ENCODE data around the gene LAMB3. TPM values are rescaled to one million over a fixed set of nuclear protein-coding genes. Genes with fewer than 3 reads are reported as not detected.

Gene LAMB3
- total RNA-seq, 1 experiment from 2014 or later: 0.85 TPM

- TF ChIP-seq TEAD1 (CRISPR knock-in tag; IDR thresholded peaks at IDR 0.05) (no peak), MAX (CRISPR knock-in tag; IDR thresholded peaks at IDR 0.05) (no peak), TP53 (CRISPR knock-in tag; IDR thresholded peaks at IDR 0.05) (no peak), ZNF425 (CRISPR knock-in tag; conservative IDR thresholded peaks at IDR 0.05) (no peak), CBFB (CRISPR knock-in tag; IDR thresholded peaks at IDR 0.05; ENCODE audit: low read depth) (no peak), RELA (CRISPR knock-in tag; IDR thresholded peaks at IDR 0.05; ENCODE audit: borderline replicate concordance) (no peak), ZMAT4 (CRISPR knock-in tag; IDR thresholded peaks at IDR 0.05) (no peak), E2F1 (CRISPR knock-in tag; IDR thresholded peaks at IDR 0.05) (no peak)
- TF ChIP-seq, protein P1, sequence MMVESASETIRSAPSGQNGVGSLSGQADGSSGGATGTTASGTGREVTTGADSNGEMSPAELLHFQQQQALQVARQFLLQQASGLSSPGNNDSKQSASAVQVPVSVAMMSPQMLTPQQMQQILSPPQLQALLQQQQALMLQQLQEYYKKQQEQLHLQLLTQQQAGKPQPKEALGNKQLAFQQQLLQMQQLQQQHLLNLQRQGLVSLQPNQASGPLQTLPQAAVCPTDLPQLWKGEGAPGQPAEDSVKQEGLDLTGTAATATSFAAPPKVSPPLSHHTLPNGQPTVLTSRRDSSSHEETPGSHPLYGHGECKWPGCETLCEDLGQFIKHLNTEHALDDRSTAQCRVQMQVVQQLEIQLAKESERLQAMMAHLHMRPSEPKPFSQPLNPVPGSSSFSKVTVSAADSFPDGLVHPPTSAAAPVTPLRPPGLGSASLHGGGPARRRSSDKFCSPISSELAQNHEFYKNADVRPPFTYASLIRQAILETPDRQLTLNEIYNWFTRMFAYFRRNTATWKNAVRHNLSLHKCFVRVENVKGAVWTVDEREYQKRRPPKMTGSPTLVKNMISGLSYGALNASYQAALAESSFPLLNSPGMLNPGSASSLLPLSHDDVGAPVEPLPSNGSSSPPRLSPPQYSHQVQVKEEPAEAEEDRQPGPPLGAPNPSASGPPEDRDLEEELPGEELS (CRISPR knock-in tag; IDR thresholded peaks at IDR 0.05): no peak
- DNase-seq (ENCODE audit: low spot score) (no peak), ATAC-seq (no peak)
- H3K36me3 Mint-ChIP-seq: no peaks in the 10 kb centered on the region
- no peak overlapping the region for H3K4me3 Mint-ChIP-seq
- ChIA-PET POLR2A (no interaction called here), CTCF (interaction anchor here (0.7 to 1.0 kb wide), 3 partner anchors 18 to 88 kb away, joined by 3 read pairs; no protein-coding TSS in a partner anchor)
- H3K27me3 Mint-ChIP-seq (ENCODE audit: low read depth): no peaks in the 10 kb centered on the region
- H3K9me3 Mint-ChIP-seq: no peaks in the 10 kb centered on the region
- no peak overlapping the region for H3K27ac Mint-ChIP-seq
- H3K4me1 Mint-ChIP-seq: peaks cover 16% of the 10 kb centered on the region
Measured at GRCh38 chr1:209657918-209658317, 5.7 kb upstream of the LAMB3 start.

DNA sequence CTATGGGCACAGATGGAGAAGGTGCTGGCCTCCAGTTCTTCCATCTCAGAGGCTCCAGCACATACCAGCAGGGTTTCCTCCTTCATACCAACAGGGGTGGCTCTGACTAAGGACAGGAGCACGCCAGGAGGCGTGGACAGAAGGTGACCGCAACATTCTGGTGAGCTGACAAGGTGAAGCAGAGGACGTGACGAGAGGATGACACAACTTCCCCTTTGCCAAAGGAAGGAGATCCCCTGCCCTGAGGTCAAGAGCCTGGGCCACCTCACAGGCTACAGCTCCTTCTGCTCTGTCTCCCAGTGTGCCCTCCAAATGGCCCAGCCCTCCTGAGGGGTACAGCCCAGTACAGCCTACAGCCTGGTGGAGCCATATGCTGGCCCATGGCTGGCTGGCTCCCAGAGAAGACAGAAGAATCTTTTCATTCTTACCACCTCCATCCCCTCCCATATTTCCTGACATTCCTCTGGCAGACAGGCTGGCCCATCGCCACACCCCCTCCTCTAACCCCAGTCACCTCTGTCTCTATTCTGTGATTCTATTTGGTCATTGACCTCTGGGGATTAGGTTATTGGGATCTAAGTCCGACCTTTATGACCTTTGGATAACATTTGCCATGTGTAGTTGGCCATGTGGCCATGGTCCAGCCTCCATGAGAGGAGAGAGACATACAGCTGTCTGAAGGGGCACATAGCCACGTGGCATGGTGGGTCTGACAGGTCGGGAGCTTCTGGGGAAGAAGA is 5.1 kb upstream of the LAMB3 start:
- no peaks in the 10 kb centered on the region for H3K27me3 Mint-ChIP-seq (ENCODE audit: low read depth)
- DNase-seq (ENCODE audit: low spot score) (no peak), ATAC-seq (no peak)
- ChIA-PET POLR2A (no interaction called here), CTCF (interaction anchor here (0.8 to 1.5 kb wide), 3 partner anchors 64 to 92 kb away, joined by 3 read pairs; no protein-coding TSS in a partner anchor)
- TF ChIP-seq TEAD4 (CRISPR knock-in tag; IDR thresholded peaks at IDR 0.05) (no peak), ZNF121 (CRISPR knock-in tag; IDR thresholded peaks at IDR 0.05) (no peak), JUN (CRISPR knock-in tag; IDR thresholded peaks at IDR 0.05) (no peak), MLX (CRISPR knock-in tag; IDR thresholded peaks at IDR 0.05) (no peak), HMGA2 (CRISPR knock-in tag; IDR thresholded peaks at IDR 0.05) (no peak)
- TF ChIP-seq, protein P1 (CRISPR knock-in tag; IDR thresholded peaks at IDR 0.05): no peak
- no peak overlapping the region for H3K4me3 Mint-ChIP-seq
- no peak overlapping the region for H3K27ac Mint-ChIP-seq
- H3K36me3 Mint-ChIP-seq: no peaks in the 10 kb centered on the region
- peaks cover 22% of the 10 kb centered on the region for H3K4me1 Mint-ChIP-seq
- H3K9me3 Mint-ChIP-seq: no peaks in the 10 kb centered on the region
